Lower lobe of right lung (tissue), 2 donors: Measurements from ENCODE around the gene TTC7B. TPM values are rescaled to one million over a fixed set of nuclear protein-coding genes. Genes with fewer than 3 reads are reported as not detected.
A peak's percentile ranks its signal among the peaks of the same experiment; 100 is the strongest.

Source experiments
- ATAC-seq, 2 donors: fragments of 200-7000 bp; cut with Tn5 transposase; one replicate each; pipeline ENCODE4 v1.9.1; 2020 to 2022; ENCODE audit warnings: mild to moderate bottlenecking in 2 of 2, moderate library complexity in 2 of 2
- DNase-seq: peaks from one replicate; pipeline ENCODE4 v3.0.0-alpha.2; 2020
- H3K27ac ChIP-seq: fragments of 200-600 bp; one replicate; pipeline ENCODE4 v1.8.0; 2022
- H3K27me3 ChIP-seq: fragments of 200-600 bp; one replicate; pipeline ENCODE4 v1.8.0; 2022; ENCODE audit warnings: low read depth
- H3K36me3 ChIP-seq: fragments of 200-600 bp; one replicate; pipeline ENCODE4 v1.8.0; 2022; ENCODE audit warnings: mild to moderate bottlenecking
- H3K4me1 ChIP-seq: fragments of 200-600 bp; one replicate; pipeline ENCODE4 v1.8.0; 2022
- H3K4me3 ChIP-seq: fragments of 200-600 bp; one replicate; pipeline ENCODE4 v1.8.0; 2022; ENCODE audit warnings: mild to moderate bottlenecking
- H3K9me3 ChIP-seq: fragments of 200-600 bp; one replicate; pipeline ENCODE4 v1.8.0; 2022
- intact Hi-C: fragments of 100-400 bp; cut with DNase I; formaldehyde crosslinking; loops from one replicate; pipeline ENCODE4 v1.11.0; 2022
- total RNA-seq: library from RNA; stranded (reverse); fragmentation: NEBNext Ultra II Directional; extraction: Animal tissue kit (Norgen Biotek cat#: 25700); gene quantifications from one replicate; pipeline ENCODE4 v1.2.1, GENCODE V29; 2021
- TF ChIP-seq, protein P1 (sequence below): fragments of 200-600 bp; IDR thresholded peaks from one replicate; pipeline ENCODE4 v1.8.0; 2022; ENCODE audit warnings: antibody characterized with exemption, mild to moderate bottlenecking
- donor health status: DM: no; HTN: yes; CAD: no; lungs with severe emphysema.

TTC7B gene
- total RNA-seq, 1 donor from 2014 or later = 54.1 TPM

- no peak overlapping the region for H3K27ac ChIP-seq
- ATAC-seq (no peak), DNase-seq (no peak)
- no peak overlapping the region for H3K4me3 ChIP-seq
- H3K4me1 ChIP-seq = peaks cover 14% of the 10 kb centered on the region
- H3K27me3 ChIP-seq = no peaks in the 10 kb centered on the region
- H3K9me3 ChIP-seq = peaks cover 11% of the 10 kb centered on the region
- TF ChIP-seq, protein P1, sequence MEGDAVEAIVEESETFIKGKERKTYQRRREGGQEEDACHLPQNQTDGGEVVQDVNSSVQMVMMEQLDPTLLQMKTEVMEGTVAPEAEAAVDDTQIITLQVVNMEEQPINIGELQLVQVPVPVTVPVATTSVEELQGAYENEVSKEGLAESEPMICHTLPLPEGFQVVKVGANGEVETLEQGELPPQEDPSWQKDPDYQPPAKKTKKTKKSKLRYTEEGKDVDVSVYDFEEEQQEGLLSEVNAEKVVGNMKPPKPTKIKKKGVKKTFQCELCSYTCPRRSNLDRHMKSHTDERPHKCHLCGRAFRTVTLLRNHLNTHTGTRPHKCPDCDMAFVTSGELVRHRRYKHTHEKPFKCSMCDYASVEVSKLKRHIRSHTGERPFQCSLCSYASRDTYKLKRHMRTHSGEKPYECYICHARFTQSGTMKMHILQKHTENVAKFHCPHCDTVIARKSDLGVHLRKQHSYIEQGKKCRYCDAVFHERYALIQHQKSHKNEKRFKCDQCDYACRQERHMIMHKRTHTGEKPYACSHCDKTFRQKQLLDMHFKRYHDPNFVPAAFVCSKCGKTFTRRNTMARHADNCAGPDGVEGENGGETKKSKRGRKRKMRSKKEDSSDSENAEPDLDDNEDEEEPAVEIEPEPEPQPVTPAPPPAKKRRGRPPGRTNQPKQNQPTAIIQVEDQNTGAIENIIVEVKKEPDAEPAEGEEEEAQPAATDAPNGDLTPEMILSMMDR = no peak
- no peaks in the 10 kb centered on the region for H3K36me3 ChIP-seq
- intact Hi-C loops = no loop called here
Measured at GRCh38 chr14:90818715-90819114, 2.5 kb upstream of the TTC7B start.

- Histone ChIP-seq H3K9me3 (no peaks in the 10 kb centered on the region), H3K4me1 (peaks cover 14% of the 10 kb centered on the region), H3K4me3 (peak overlapping the region; percentile 11), H3K27me3 (no peaks in the 10 kb centered on the region), H3K36me3 (no peaks in the 10 kb centered on the region), H3K27ac (no peak overlapping the region)
- TF ChIP-seq, protein P1 = peak; percentile 17
- DNase-seq (no peak), ATAC-seq (peak; percentile 9 to 13)
- intact Hi-C loops = no loop called here
Measured at GRCh38 chr14:90816681-90817436, 629 bp upstream of the TTC7B start.

- no peak overlapping the region for H3K27ac ChIP-seq
- no peak for ATAC-seq
- H3K4me1 ChIP-seq = peaks cover 14% of the 10 kb centered on the region
- no peaks in the 10 kb centered on the region for H3K9me3 ChIP-seq
- DNase-seq = no peak
- intact Hi-C loops = no loop called here
- H3K27me3 ChIP-seq = no peaks in the 10 kb centered on the region
- TF ChIP-seq, protein P1 = no peak
- no peaks in the 10 kb centered on the region for H3K36me3 ChIP-seq
- H3K4me3 ChIP-seq = peak overlapping the region; percentile 60
Measured at GRCh38 chr14:90815572-90815821, 733 bp downstream of the TTC7B start.

- peaks cover 14% of the 10 kb centered on the region for H3K4me1 ChIP-seq
- intact Hi-C loops = no loop called here
- ATAC-seq (no peak), DNase-seq (no peak)
- H3K9me3 ChIP-seq = no peaks in the 10 kb centered on the region
- no peak overlapping the region for H3K27ac ChIP-seq
- TF ChIP-seq, protein P1 = no peak
- H3K4me3 ChIP-seq = peak overlapping the region; percentile 60
- H3K27me3 ChIP-seq = no peaks in the 10 kb centered on the region
- H3K36me3 ChIP-seq = no peaks in the 10 kb centered on the region
Measured at GRCh38 chr14:90814806-90815571, 1.2 kb downstream of the TTC7B start.

- H3K27ac ChIP-seq = no peak overlapping the region
- H3K36me3 ChIP-seq = no peaks in the 10 kb centered on the region
- no peak for ATAC-seq
- H3K4me1 ChIP-seq = peaks cover 14% of the 10 kb centered on the region
- intact Hi-C loops = no loop called here
- TF ChIP-seq, protein P1 = no peak
- no peaks in the 10 kb centered on the region for H3K27me3 ChIP-seq
- DNase-seq = no peak
- no peak overlapping the region for H3K4me3 ChIP-seq
- no peaks in the 10 kb centered on the region for H3K9me3 ChIP-seq
Measured at GRCh38 chr14:90813442-90813841, 2.8 kb downstream of the TTC7B start.
